SK-MEL-5 (cell line): ENCODE data around the gene TAF1B. TPM values are rescaled to one million over a fixed set of nuclear protein-coding genes. Genes with fewer than 3 reads are reported as not detected.

ENCODE experiments used
- DNase-seq: peaks from one replicate; pipeline ENCODE4 v3.0.0-alpha.2; 2016; ENCODE audit warnings: low read depth, low spot score
- in situ Hi-C: cut with HindIII; loops from 2 replicates; pipeline ENCODE4 v1.10.0; 2016; ENCODE audit warnings: low sequenced_read_pairs, high pct_unique_total_duplicates, low pct_unique_long_range_greater_than_20kb
- total RNA-seq: library from RNA; depleted of rRNA; stranded (reverse); fragments of >200 nt; shearing (Covaris generic); gene quantifications from 2 replicates; pipeline ENCODE4 v1.2.3, GENCODE V29; 2014

The TAF1B gene
- total RNA-seq, 1 experiment from 2014 or later: 26.7 TPM

DNA sequence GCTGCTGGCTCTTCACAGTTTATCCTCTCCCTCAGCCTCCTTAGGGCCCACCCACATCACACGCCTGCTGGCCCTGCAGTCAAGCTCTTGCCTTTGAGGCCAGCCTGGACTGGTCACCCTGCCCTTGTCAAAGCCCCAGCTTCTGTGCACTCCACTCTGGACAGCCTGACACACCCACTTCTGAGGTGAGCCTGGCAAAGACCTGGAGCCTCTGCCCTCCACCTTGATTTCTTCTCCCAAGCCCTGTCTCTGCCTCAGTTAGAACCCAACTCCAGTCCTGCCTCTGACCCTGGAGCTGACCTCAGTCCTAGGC, 37.0 kb upstream of the TAF1B start:
- no peak for DNase-seq
- in situ Hi-C loops: loop anchor here (25.0 kb wide), 1 partner anchor 231 kb away; the partner anchor contains the start of gene KLF11

DNA sequence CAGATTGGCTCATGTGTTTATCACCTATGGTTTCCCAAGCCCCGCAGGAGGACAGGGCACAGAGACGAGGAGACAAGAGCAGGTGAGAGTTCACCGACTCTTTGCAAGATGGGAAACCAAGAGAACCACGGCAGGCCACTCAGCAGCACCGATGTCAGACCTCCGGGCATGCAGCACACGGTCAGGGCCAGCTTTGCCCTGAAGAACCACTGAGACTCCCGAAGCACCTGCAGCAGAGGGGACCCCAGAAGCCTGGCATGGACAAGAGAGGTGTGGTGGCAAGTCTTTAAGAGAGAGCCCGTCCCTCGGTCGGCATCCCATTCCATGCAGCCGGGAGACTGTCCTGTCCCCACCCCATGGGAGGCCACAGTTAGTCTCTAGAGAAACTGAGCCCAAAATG, 36.6 kb upstream of the TAF1B start:
- in situ Hi-C loops: loop anchor here (25.0 kb wide), 1 partner anchor 231 kb away; the partner anchor contains the start of gene KLF11
- no peak for DNase-seq

DNA sequence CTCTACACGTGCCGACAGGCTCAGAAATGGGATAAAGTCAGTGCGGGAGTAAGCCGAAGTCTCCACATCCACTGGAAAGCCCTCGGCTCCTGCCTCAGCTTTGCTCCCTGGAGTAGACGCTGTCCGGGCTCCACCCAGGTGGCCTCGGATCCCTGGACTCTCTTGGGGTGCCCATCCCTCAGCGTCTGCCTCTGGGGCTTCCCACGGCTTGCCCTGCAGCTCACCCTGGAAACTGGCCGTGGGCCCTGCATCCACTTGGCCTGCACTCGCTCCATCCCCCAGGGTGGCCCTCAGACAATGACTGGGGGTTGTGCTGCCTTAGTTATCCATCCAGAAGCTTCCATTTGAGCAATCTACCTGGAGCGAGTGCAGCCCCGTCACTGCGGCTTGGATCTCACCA, 36.2 kb upstream of the TAF1B start:
- DNase-seq: no peak
- in situ Hi-C loops: loop anchor here (25.0 kb wide), 1 partner anchor 230 kb away; the partner anchor contains the start of gene KLF11

DNA sequence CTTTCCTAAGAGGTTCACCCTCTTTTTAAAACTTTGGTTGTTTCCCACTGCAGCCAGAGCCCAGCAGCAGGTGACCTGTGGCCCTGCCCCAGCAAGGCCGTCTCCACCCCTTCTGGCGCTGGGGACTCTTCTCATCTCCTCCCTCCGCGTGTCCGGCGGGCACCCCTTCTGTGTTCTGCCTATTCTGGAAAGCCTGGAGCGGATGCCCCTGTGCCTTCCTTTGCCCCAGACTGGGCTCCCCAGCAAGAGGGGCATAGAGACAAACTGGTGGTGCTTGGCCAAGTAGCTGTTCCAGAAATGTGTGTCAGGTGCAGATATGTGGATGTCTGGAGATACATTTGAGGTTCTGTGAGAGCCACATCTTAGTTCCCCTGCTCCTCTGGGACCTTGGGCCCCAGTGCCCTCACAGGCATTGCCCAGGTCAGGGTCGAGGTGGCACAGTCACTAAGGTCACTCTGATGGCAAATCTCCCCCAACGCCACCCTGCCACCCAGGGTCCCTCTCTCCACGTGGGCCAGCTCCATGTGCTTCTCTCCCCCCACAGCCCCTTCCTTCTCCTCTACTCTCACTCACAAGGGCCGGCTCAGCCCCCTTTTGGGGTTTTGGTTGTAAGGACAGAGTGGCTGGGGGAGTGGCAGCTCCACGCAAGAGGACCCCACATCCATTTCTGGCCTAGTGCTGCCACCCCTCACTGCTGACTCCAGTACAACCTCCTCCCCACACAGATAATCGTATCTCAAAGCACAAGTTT, 35.5 kb upstream of the TAF1B start:
- in situ Hi-C loops: loop anchor here (25.0 kb wide), 1 partner anchor 230 kb away; the partner anchor contains the start of gene KLF11
- DNase-seq: no peak

DNA sequence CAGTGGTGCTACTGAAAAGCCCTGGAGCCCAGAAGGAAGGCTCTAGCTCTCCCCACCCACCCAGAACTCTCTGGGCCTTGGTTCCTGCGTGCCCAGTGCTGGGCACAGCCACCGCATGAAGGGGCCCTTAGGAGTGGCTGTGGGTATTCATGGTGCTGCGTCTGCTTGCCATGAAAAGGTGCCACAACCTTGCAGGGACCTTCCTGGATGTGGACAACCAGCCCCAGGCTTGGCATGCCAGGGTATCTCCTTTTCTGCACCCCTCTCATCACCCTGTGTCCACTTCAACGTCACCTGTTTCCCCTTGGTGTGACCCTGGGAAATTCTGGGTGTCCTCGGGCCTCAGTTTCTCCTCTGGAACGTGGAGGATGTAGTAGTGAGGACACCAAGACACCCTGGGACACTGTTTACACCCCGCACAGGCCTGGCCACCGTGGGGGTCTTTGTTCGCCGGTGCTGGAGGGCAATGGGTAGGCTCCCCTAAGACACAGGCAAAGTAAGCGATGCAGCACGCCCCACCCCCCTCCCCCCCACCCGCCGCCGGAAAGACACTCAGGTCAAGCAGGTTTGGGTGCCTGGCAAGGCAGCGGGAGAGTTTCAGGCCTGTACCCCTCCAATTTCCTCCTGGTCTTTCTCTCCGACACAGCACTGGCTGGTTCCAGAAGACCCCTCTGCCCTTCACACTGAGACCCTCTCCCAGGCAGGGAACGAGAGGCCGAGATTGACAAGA, 34.8 kb upstream of the TAF1B start:
- DNase-seq: no peak
- in situ Hi-C loops: loop anchor here (25.0 kb wide), 1 partner anchor 229 kb away; the partner anchor contains the start of gene KLF11

DNA sequence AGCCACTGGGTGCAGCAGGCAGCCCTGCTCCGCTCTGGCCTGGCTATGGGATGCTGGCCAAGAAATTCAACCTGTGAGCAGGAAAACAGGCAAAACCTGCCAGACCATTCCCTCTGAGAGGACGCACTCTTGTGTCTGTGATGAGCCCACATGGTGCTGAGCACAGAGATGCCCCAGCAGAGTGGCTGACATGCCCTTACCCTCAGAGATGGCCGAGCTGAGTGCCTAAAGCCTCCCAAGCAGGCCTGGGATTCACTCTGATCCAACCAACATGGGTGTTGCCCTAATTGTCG, 34.3 kb upstream of the TAF1B start:
- DNase-seq: no peak
- in situ Hi-C loops: loop anchor here (25.0 kb wide), 1 partner anchor 228 kb away; the partner anchor contains the start of gene KLF11

DNA sequence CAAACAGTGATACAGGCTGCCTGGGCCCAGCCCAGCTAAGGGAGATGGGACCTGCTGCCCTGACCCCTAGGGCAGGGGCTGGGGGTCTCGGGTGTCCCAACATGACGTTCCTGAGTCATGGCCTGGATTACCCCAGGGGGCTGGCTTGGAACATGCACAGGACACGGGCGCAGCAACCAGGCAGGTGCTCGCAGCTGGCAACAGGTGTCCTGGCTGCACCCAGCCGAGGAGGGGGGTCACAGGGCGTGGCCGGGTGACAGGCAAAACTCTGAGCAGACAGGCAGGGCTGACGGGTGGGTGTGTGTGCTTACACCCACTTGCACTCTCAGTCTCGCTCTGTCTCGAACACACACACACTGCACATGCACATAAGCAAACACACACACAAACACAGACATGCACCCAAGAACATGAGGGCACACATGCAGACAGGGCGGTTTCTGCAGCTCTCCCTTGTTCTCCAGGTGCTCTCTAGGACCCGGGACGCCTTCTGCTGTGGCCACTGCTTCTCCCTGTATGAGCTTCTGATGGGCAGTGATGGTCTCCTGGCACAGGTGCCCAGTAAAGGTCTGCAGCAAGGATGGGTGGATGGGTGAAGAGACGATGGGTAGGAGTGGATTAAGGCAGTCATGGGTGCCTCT, 33.7 kb upstream of the TAF1B start:
- no peak for DNase-seq
- in situ Hi-C loops: loop anchor here (25.0 kb wide), 1 partner anchor 228 kb away; the partner anchor contains the start of gene KLF11

DNA sequence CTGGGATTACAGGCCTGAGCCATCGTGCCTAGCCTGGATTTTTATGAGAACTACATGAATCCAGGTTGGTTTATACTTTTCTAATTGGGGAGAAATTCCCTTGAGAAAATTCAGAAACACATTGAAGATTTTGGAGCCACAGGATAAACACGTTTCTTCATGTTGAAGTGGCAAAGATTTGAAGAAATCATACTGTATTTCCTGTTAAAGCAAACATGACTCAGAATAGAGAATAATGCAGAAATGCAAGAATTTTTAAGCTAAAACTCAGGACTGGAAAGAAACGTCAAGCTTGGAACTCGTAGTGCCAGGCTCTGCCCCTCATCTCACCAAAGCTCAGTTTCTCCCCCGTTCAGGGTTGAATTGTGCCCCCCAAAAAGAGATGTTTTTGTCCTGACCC, 32.1 kb upstream of the TAF1B start:
- in situ Hi-C loops: loop anchor here (25.0 kb wide), 1 partner anchor 226 kb away; the partner anchor contains the start of gene KLF11
- no peak for DNase-seq

DNA sequence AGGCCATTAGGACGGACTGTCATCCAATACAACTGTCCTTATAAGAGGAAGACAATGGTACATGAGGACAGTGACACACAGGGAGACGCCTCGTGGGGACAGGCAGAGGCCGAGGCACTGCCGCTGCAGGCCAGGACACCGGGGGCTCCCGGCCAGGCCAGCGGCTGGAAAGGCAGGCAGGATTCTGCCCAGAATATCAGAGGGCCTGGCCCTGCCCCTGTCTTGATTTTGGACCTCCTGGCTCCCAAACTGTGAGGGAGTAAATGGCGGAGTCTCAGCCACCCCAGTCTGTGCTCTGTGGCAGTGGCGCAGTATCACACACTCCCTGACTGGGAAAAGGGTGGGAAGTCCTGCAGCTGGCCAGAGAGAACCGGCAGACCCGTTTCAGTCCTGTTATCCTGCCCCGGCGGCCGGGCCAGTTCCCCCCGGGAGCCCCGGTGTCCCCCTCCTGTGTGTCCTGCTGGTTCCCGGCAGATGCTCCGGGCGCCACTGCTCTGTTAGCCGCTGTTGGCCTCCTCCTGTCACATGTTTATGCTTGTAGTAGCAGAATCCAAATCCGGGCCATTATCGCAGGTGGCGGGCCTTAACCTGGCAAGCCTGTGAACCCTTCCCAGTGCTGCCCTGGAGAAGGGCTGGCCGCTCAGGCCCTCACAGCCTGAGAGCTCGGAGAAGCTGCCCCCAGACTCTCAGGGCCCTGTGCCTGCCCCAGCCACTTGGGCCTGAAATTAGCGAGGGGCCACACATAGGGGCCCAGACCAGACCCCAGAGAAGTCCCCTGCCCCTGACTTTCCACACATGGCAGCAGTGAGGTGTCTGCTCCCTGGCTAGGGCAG, 31.4 kb upstream of the TAF1B start:
- in situ Hi-C loops: loop anchor here (25.0 kb wide), 1 partner anchor 225 kb away; the partner anchor contains the start of gene KLF11
- no peak for DNase-seq

DNA sequence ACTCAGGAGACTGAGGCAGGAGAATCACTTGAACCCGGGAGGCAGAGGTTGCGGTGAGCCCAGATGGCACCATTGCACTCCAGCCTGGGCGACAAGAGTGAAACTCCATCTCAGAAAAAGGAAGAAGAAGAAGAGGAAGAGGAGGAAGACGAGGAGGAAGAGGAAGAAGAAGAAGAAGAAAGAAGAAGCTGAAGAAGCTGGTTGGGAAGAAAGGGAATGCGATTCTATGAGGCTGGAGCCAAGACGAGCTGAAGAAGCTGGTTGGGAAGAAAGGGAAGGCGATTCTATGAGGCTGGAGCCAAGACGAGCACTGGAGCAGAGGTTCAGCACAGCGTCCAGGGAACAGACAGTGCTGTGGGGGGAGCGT, 30.3 kb upstream of the TAF1B start:
- no peak for DNase-seq
- in situ Hi-C loops: loop anchor here (25.0 kb wide), 1 partner anchor 224 kb away; the partner anchor contains the start of gene KLF11

DNA sequence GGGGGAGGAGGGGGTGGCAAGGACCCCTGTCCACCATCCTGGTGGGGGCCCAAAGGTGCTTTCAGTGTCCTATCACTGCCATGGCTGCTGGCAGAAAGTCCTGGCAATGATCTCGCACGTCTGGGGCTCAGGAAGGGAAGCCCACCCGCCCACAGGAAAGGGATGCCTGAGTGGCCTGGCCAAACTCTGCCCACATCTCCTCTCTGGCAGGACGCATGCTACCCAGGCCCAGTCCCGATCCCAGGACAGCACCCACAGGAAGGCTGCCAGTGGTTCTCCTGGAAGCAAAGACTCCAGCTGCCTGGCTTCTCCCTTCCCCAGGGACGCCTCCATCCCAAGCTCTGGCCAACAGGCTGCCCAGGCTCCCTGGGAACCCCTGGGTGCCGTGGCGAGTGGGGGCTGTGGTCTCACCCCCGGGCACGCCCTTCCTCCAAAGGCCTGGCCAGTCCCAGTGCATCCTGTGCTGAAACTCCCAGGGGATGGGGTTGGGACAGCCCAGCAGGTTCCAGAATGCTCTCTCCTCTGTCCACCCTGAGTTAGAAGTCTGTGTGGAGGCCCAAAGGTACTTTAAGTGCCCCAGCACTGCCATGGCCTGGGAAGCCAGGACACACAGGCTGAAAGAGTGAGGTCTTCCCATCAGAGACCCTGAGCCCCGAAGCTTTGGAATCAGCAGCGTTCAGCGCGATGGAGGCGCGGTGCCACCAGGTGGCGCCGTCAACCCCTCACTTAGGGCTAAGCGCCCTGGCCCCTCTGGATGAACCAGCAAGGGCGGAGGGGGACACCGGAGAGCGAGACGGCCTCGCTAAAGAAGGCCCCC, 29.8 kb upstream of the TAF1B start:
- peak; percentile 73 for DNase-seq
- in situ Hi-C loops: loop anchor here (25.0 kb wide), 1 partner anchor 224 kb away; the partner anchor contains the start of gene KLF11

DNA sequence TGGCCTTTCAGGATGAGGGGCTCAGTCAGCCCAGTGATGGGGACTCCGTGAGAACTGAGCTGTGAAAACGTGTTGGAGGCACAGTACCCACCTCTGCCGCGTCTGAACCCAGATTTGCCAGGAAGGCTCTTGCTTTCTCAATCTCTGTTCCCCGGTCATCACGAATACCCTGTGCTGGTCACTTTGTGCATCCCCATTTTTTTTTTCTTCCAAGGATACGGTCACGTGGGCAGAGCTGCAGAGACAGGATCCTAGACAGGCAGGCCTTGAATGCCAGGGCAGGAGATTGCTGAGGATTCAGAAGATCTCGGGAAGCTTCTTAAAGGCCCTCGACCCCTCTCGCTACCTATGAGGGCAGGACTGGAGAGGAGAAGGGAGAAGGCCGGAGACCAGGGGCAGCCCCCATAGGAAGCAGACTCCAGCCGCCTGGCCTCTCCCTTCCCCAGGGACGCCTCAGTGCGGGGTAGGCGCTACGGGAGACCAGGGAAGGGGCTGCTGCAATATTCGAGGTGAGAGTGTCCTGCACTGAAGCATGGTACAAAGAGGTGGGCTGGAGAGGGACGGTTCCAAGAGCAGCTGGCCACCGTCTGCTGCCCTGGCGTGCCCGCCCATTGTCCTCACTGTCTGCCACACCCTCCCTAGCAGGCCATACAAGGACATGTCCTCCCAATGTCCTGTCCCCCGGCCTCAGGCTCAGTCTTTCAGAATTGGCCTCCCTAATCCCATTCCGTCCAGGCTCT, 29.0 kb upstream of the TAF1B start:
- in situ Hi-C loops: loop anchor here (25.0 kb wide), 1 partner anchor 223 kb away; the partner anchor contains the start of gene KLF11
- DNase-seq: no peak

DNA sequence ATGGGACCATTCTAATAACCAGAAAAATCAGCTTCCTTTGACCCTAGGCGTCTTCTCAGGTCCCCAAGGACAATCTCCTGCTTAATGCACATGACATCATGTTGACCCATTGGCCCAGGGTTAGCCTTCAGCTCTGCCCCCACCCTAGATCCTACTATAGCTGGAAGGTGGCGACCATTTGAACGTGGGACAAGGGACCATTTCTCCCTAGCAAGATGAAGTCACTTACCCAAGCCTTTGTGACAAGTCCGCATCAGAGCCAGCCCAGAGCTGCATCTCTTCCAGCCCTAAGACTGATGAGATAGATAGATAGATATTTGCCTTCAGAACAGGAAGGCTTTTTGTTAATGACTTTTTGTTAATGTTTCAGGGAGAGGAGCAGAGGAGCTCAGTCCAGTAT, 28.2 kb upstream of the TAF1B start:
- in situ Hi-C loops: loop anchor here (25.0 kb wide), 1 partner anchor 222 kb away; the partner anchor contains the start of gene KLF11
- no peak for DNase-seq

DNA sequence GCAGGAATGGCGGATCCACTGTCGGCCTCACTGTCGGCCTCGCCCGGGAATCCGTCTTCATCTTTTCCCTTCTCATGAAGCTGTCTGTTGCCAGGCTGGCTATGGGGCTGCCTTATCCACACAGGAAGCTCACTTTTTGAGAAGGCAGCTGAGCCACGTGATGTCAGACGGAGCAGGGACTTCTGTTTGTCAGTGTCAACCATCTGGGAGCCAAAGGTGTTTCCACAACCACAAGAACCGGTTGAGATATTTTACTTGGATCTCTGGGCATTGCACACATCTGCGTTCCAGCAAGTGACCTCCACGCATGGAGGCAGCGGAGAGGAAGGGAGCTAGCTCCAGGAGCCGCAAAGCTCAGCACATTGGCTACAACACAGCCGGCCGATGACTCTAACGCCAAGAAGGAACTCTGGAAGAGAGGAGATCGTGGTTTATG, 27.4 kb upstream of the TAF1B start:
- in situ Hi-C loops: loop anchor here (25.0 kb wide), 1 partner anchor 221 kb away; the partner anchor contains the start of gene KLF11
- DNase-seq: no peak

DNA sequence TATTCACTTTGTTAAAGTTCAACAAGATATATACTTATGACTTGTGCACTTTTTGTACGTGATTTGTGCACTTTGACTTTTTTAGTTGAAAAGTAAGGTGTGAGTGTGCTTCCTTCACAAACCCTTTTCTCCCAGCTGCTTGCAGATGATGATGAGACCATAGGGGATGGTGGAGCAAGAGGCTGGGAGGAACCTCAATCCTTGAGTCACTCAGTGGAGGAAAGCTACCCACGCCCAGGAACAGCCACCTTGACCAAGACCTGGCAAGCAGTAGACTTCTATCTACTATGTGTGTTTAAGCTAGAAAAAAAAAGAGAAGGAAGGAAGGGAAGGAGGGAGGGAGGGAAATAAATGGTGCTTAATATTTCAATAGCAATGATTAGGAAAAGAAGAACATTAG, 25.2 kb upstream of the TAF1B start:
- DNase-seq: no peak
- in situ Hi-C loops: loop anchor here (25.0 kb wide), 1 partner anchor 219 kb away; the partner anchor contains the start of gene KLF11

DNA sequence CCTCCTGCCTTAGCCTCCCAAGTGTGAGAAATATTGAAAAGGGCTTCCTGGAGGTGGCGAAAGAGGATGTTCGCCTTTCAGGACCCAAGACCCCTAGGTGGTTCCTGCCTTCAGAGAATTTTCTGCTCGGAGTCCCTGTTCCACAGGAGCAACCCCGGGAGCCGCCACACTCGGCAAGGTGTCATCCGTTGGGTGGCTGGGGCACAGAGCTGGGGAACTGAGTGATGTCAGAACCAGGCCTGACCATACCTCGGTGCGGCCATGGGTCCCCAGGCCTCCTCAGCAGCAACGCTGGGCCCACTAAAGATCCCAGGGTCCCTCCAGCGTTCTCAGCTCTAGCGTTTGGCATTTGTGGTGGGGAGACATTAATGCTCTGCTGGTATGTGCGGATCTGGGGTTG, 23.7 kb upstream of the TAF1B start:
- in situ Hi-C loops: loop anchor here (25.0 kb wide), 1 partner anchor 218 kb away; the partner anchor contains the start of gene KLF11
- DNase-seq: no peak
